Measurements from ENCODE around the gene NABP1.

DNA sequence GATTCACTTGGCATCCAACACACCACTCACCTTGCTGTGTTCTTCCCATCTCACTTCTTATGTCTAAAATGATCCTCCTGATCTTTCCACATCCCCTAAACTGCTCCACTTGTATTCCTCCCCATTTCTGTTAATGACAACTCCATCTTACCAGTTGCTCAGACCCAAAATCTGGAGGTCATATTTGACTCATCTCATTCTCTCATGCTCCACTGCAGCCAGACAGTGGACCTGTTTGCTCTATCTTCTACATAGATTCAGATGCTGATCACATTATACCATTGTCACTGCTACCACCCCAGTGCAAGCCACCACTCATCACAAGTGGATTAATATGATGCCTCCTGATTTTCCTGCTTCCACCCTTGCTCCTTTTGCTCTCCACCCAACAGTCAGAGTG lies 7.9 kb upstream of the NABP1 start:
- TF ChIP-seq CTCF (optimal IDR thresholded peaks at IDR 0.05 in 1 of 3, IDR thresholded peaks at IDR 0.05 in 1 of 3, conservative IDR thresholded peaks at IDR 0.05 in 1 of 3; ENCODE audit: extremely low read depth in 1 of 3, insufficient read depth in 2 of 3, low read length in 3 of 3) (no peak), EZH2 (IDR thresholded peaks at IDR 0.05; ENCODE audit: low read length) (no peak)

All from keratinocyte (primary cell).